K562 (cell line): ENCODE results near the gene MMP24OS.

Experiments
- CEBPB ChIP-seq: fragments of 450-650 bp; IDR thresholded peaks from 2 replicates; pipeline ENCODE4 v1.6.1; 2016; ENCODE audit warnings: missing genetic modification characterization, missing compliant biosample characterization
- EZH2 ChIP-seq: IDR thresholded peaks from 2 replicates; pipeline ENCODE4 v1.6.1; 2012; ENCODE audit warnings: low read depth, mild to moderate bottlenecking, inconsistent platforms, low read length, borderline replicate concordance
- JUND ChIP-seq, 2 experiments: IDR thresholded peaks; 2 replicates in 1 of 2; 3 replicates in 1 of 2; pipeline ENCODE4 v1.6.1; 2011; ENCODE audit warnings: borderline replicate concordance in 2 of 2, low read depth in 2 of 2, low read length in 2 of 2, improper control_type of control experiment in 1 of 2, missing biosample characterization in 1 of 2, missing genetic modification characterization in 1 of 2, missing genetic modification reagents in 1 of 2
- POLR2A ChIP-seq: fragments of 450-650 bp; conservative IDR thresholded peaks from 2 replicates; pipeline ENCODE4 v1.6.1; 2016
- SRSF9 ChIP-seq: fragments of 200-400 bp; formaldehyde crosslinking; IDR thresholded peaks from 2 replicates; pipeline ENCODE4 v1.6.1; 2017; ENCODE audit warnings: low read depth, low read length, borderline replicate concordance
- TAF1 ChIP-seq: IDR thresholded peaks from 2 replicates; pipeline ENCODE4 v1.6.1; 2011; ENCODE audit warnings: mild to moderate bottlenecking, low read length, moderate library complexity; ENCODE audit not compliant: insufficient read depth, control insufficient read depth, severe bottlenecking; ENCODE audit errors: extremely low read depth
- ZNF175 ChIP-seq: fragments of 200-800 bp; sonication (Bioruptor generic); IDR thresholded peaks from 2 replicates; pipeline ENCODE4 v1.6.1; 2016; ENCODE audit warnings: low read depth, mild to moderate bottlenecking, missing genetic modification characterization, missing compliant biosample characterization

- TF ChIP-seq TAF1 (no peak), CEBPB (no peak), JUND (IDR thresholded peaks at IDR 0.05; ENCODE audit: borderline replicate concordance, low read depth, low read length) (no peak), JUND (tag; IDR thresholded peaks at IDR 0.05; ENCODE audit: borderline replicate concordance, low read depth, low read length) (no peak), ZNF175 (no peak), EZH2 (no peak), POLR2A (no peak), SRSF9 (no peak)
Observed at GRCh38 chr20:35279533-35280174, 1.7 kb upstream of the MMP24OS start.
